Natural killer cell (primary cell): ENCODE data around the gene DUSP18. TPM values are rescaled to one million over a fixed set of nuclear protein-coding genes. Genes with fewer than 3 reads are reported as not detected.
"Not testable (repeated sequence)": the region's sequence is repeated elsewhere in the genome, so short reads cannot be mapped to it uniquely, and the experiment has no call there.

Source experiments
- ATAC-seq, 3 donors: fragments of 150-1000 bp in 2 of 3; fragments of 200-7000 bp in 1 of 3; cut with Tn5 transposase; 1 replicate in 1 of 3; 2 replicates in 2 of 3; pipeline ENCODE4 v1.10.0; 2021; ENCODE audit warnings: mild to moderate bottlenecking in 2 of 3, moderate library complexity in 2 of 3
- DNase-seq, 2 donors: peaks; one replicate each; pipeline versions ENCODE4 v3.0.0 to v3.0.0-alpha.2; 2013 to 2021; ENCODE audit warnings: mixed read lengths in 1 of 2
- H3K27ac ChIP-seq: one replicate; pipeline ENCODE4 v1.5.1; 2013; ENCODE audit warnings: mild to moderate bottlenecking, low read length
- H3K27me3 ChIP-seq: one replicate; pipeline ENCODE4 v1.6.1; 2013; ENCODE audit warnings: low read length; ENCODE audit not compliant: control insufficient read depth, insufficient read depth
- H3K36me3 ChIP-seq: one replicate; pipeline ENCODE4 v1.6.1; 2013; ENCODE audit warnings: low read length; ENCODE audit not compliant: control insufficient read depth, insufficient read depth
- H3K4me1 ChIP-seq: one replicate; pipeline ENCODE4 v1.6.1; 2013; ENCODE audit warnings: low read length; ENCODE audit not compliant: control insufficient read depth, insufficient read depth
- H3K4me3 ChIP-seq: one replicate; pipeline ENCODE4 v1.5.1; 2013; ENCODE audit warnings: low read length
- H3K9me3 ChIP-seq: one replicate; pipeline ENCODE4 v1.6.1; 2013; ENCODE audit warnings: low read length; ENCODE audit not compliant: control insufficient read depth, insufficient read depth
- H3K27ac Mint-ChIP-seq, 2 donors: one replicate each; pipeline ENCODE4 v1.8.0; 2022; ENCODE audit warnings: mild to moderate bottlenecking in 2 of 2, mixed read lengths in 2 of 2, moderate library complexity in 1 of 2
- H3K27me3 Mint-ChIP-seq, 2 donors: one replicate each; pipeline ENCODE4 v1.8.0; 2022; ENCODE audit warnings: low read depth in 2 of 2, mixed read lengths in 2 of 2
- H3K36me3 Mint-ChIP-seq: one replicate; pipeline ENCODE4 v1.8.0; 2022; ENCODE audit warnings: mixed read lengths
- H3K4me1 Mint-ChIP-seq, 2 donors: one replicate each; pipeline ENCODE4 v1.8.0; 2022; ENCODE audit warnings: mixed read lengths in 2 of 2
- H3K4me3 Mint-ChIP-seq: one replicate; pipeline ENCODE4 v1.8.0; 2022; ENCODE audit warnings: mild to moderate bottlenecking, moderate library complexity, mixed read lengths
- H3K9me3 Mint-ChIP-seq, 2 donors: one replicate each; pipeline ENCODE4 v1.8.0; 2022; ENCODE audit warnings: mixed read lengths in 2 of 2
- CTCF ChIP-seq: fragments of 200-600 bp; IDR thresholded peaks from one replicate; pipeline ENCODE4 v1.8.0; 2022; ENCODE audit warnings: antibody characterized with exemption
- WGBS: methylation state at CpG from one replicate; pipeline ENCODE4 v1.1.7; 2013; ENCODE audit warnings: missing lambda C conversion rate; ENCODE audit not compliant: insufficient coverage; 5-methylcytosine and 5-hydroxymethylcytosine counted together
- intact Hi-C: fragments of 100-400 bp; cut with micrococcal nuclease; formaldehyde crosslinking; loops from one replicate; pipeline ENCODE4 v1.14.2; 2022
- total RNA-seq, 4 donors: library from RNA; stranded (reverse); fragments of 120-200 nt in 1 of 4; gene quantifications; one replicate each; pipeline versions ENCODE4 v1.2.3 to v1.2.4, GENCODE V29; 2013 to 2022

DUSP18 gene
- total RNA-seq, 3 donors from 2014 or later (not counting 1 experiment from before 2014, with no cell fraction given): 10.2 to 12.8 (median 10.5) TPM

- H3K4me1 ChIP-seq: no peaks in the 10 kb centered on the region
- no peak overlapping the region for H3K27ac ChIP-seq
- no peak for ATAC-seq
- H3K36me3 ChIP-seq: no peaks in the 10 kb centered on the region
- intact Hi-C loops: no loop called here
- Mint-ChIP-seq H3K27ac (no peak overlapping the region), H3K4me3 (no peak overlapping the region), H3K4me1 (no peaks in the 10 kb centered on the region), H3K27me3 (no peaks in the 10 kb centered on the region), H3K36me3 (no peaks in the 10 kb centered on the region), H3K9me3 (no peaks in the 10 kb centered on the region)
- 69% methylated on average over 4 of the region's 4 CpGs for WGBS
- no peak for TF ChIP-seq CTCF
- H3K27me3 ChIP-seq: no peaks in the 10 kb centered on the region
- H3K9me3 ChIP-seq: no peaks in the 10 kb centered on the region
- H3K4me3 ChIP-seq: no peak overlapping the region
- no peak for DNase-seq
Measured at GRCh38 chr22:30628491-30628890, 39.2 kb downstream of the DUSP18 start.

- H3K9me3 ChIP-seq: no peaks in the 10 kb centered on the region
- Mint-ChIP-seq H3K4me1 (no peaks in the 10 kb centered on the region), H3K36me3 (no peaks in the 10 kb centered on the region), H3K9me3 (no peaks in the 10 kb centered on the region), H3K4me3 (no peak overlapping the region), H3K27ac (no peak overlapping the region), H3K27me3 (no peaks in the 10 kb centered on the region)
- intact Hi-C loops: no loop called here
- no peak overlapping the region for H3K27ac ChIP-seq
- ATAC-seq: no peak
- no peaks in the 10 kb centered on the region for H3K4me1 ChIP-seq
- TF ChIP-seq CTCF: no peak
- H3K36me3 ChIP-seq: no peaks in the 10 kb centered on the region
- 93% methylated on average over 5 of the region's 5 CpGs for WGBS
- H3K27me3 ChIP-seq: no peaks in the 10 kb centered on the region
- no peak for DNase-seq
- H3K4me3 ChIP-seq: no peak overlapping the region
Measured at GRCh38 chr22:30627471-30627870, 40.2 kb downstream of the DUSP18 start.

DNA sequence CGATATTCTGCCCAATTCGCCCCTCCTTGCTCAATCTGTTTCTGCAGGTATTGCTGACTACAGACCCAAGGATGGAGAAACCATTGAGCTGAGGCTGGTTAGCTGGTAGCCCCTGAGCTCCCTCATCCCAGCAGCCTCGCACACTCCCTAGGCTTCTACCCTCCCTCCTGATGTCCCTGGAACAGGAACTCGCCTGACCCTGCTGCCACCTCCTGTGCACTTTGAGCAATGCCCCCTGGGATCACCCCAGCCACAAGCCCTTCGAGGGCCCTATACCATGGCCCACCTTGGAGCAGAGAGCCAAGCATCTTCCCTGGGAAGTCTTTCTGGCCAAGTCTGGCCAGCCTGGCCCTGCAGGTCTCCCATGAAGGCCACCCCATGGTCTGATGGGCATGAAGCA, 41.3 kb downstream of the DUSP18 start:
- Histone ChIP-seq H3K4me3 (no peak overlapping the region), H3K9me3 (no peaks in the 10 kb centered on the region), H3K27ac (no peak overlapping the region), H3K27me3 (no peaks in the 10 kb centered on the region), H3K36me3 (no peaks in the 10 kb centered on the region), H3K4me1 (no peaks in the 10 kb centered on the region)
- Mint-ChIP-seq H3K27ac (no peak overlapping the region), H3K4me1 (no peaks in the 10 kb centered on the region), H3K36me3 (no peaks in the 10 kb centered on the region), H3K9me3 (no peaks in the 10 kb centered on the region), H3K4me3 (no peak overlapping the region), H3K27me3 (peaks cover 0 to 2% of the 10 kb centered on the region in 2 donors)
- 76% methylated on average over 5 of the region's 5 CpGs for WGBS
- DNase-seq: no peak
- no peak for ATAC-seq
- TF ChIP-seq CTCF: no peak
- intact Hi-C loops: no loop called here

DNA sequence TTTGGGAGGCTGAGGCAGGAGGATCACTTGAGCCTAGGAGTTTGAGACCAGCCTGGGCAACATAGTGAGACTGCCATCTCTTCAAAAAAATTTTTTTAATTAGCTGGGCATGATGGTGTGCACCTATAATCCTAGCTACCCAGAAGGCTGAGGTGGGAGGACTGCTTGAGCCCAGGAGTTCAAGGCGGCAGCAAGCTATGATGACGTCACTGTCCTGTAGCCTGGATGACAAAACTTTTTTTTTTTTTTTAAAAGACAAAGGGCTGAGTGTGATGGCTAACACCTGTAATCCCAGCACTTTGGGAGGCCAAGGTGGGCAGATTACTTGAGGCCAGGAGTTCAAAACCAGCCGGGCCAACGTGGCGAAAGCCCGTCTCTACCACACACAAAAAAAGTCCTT, 47.8 kb downstream of the DUSP18 start:
- 100% methylated on average over 2 of the region's 6 CpGs for whole genome bisulfite sequencing
- H3K9me3 Mint-ChIP-seq, H3K36me3 Mint-ChIP-seq, ATAC-seq, H3K27me3 Mint-ChIP-seq, H3K4me1 ChIP-seq, intact Hi-C loops, H3K4me3 ChIP-seq, H3K9me3 ChIP-seq, H3K27ac Mint-ChIP-seq, H3K36me3 ChIP-seq, DNase-seq, H3K27ac ChIP-seq, H3K4me3 Mint-ChIP-seq, H3K4me1 Mint-ChIP-seq, H3K27me3 ChIP-seq: not testable (repeated sequence)
